Renal pelvis (tissue), 4 donors: ENCODE data around the gene USP40. TPM values are rescaled to one million over a fixed set of nuclear protein-coding genes. Genes with fewer than 3 reads are reported as not detected.

ENCODE experiments used
- DNase-seq: peaks from one replicate; pipeline ENCODE4 v3.0.0-alpha.2; 2013
- polyA plus RNA-seq, 3 donors: library from polyadenylated mRNA; unstranded; fragments of 120-200 nt; gene quantifications; one replicate each; pipeline ENCODE4 v1.2.1, GENCODE V29; 2013; ENCODE audit not compliant: insufficient read length in 3 of 3

USP40 gene
- polyA plus RNA-seq, 3 donors = 40.6 to 80.7 (median 58.7) TPM

GRCh38 chr2:233444501-233444900 lies 122.1 kb downstream of the USP40 start:
- DNase-seq = no peak

DNA sequence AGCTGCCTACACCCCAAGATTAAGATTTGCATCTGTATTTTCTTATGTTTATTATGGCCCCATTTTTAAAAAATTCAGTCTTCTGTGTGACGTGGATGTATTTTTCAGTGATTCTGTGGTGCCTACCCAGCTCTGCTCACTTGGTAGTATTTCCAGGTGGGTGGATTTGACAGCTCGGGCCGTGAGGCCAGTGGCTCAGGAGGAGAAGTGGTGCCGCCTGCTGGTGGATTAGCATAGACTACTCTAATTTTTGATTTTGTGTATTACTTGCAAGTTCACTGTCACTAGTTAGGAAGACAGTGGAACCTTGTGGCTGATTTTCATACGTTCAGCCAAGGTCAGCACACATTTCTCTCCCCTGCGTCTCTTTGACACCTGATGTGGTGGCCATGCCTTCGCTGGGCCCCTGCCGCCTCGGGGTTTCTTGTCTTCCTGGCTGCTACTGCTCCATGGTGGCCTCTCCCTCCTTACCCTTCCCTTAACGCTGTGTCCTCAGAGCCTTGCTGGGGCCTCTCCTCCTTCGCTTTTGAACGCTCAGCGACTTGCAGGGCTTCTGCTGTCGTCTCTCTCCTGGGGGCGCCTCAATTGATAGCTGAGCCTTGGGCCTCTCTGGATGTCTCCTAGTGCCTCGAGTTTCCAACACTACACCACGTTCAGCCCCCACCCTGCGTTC lies 122.9 kb downstream of the USP40 start:
- DNase-seq = peak; percentile 74

DNA sequence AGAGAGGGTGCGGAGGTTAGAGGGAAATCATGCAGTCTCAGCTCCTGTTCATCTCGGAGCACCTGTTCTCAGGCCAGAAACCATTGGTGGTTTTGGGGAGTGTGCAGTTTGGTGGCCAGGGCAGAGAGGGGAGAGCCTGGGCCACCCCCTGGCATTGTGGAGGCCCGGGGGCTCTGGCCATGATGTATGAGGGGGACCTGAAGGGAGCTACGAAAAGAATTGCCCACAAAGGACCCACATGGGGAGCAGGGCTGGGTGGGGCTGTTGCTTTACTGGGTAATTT lies 124.6 kb downstream of the USP40 start:
- no peak for DNase-seq

- no peak for DNase-seq
Measured at GRCh38 chr2:233441161-233442027, 125.2 kb downstream of the USP40 start.

- DNase-seq = no peak
Measured at GRCh38 chr2:233440714-233441113, 125.9 kb downstream of the USP40 start.

- DNase-seq = no peak
Measured at GRCh38 chr2:233440314-233440713, 126.3 kb downstream of the USP40 start.

DNA sequence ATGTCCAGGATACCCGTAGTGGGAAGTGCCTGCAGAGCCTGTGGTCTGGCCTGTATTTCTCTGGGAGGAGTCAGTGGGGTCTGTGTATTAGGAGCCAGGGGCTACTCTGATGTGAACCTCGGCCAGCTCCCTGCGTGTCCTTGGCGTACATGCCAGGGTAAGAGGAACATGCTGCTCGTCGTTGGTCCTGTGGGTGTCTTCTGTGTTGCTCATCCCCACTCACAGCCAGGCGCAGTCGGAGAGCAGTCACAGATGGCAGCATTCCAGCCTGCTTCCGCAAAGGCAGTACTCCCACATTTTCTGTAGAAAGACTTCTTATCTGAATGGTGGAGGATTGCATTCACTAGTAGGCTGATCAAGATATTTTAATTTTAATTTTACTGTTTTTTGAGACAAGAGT lies 127.4 kb downstream of the USP40 start:
- no peak for DNase-seq

- DNase-seq = no peak
Measured at GRCh38 chr2:233438573-233439147, 127.9 kb downstream of the USP40 start.

DNA sequence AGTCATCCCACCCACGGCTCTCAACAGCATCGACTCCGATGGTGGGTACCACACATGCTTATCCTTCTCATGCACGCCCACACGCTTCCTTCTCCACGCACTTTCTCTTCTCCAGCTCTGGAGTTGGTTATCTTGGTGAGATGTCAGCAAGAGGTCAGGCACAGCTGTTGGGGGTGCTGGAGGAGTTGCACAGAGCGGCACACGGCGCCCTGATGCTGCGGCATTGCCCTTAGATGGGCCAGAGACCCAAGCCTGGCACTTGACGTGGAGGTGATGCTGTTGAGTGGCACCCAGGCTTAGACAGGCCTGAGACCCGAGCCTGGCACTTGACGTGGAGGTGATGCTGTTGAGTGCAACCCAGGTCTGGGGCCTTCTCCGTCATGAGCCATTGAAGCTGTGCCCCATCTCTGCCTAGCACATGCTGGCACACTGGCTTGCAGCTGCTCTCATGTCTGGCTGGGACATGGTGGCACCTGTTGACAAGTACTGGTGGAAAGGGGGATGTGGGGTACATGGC lies 129.1 kb downstream of the USP40 start:
- DNase-seq = no peak

- no peak for DNase-seq
Measured at GRCh38 chr2:233436691-233437438, 129.7 kb downstream of the USP40 start.

DNA sequence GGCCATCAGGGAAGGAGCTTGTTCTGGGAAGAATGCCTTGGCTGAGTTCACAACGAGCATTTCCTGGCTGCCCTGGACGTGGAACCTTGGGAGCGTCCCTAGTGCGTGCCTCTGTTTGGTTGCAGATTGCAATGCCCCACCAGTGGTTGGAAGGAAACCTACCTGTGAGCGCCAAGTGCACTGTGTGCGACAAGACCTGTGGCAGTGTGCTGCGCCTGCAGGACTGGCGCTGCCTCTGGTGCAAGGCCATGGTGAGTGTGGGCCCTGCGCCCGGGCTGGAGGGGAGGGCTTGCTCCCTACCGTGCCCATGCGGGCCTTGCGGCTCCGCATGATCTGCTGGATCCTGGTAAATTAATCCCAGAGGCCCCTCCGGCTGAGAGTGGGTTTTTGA lies 130.4 kb downstream of the USP40 start:
- no peak for DNase-seq

GRCh38 chr2:233435436-233436190 lies 131.0 kb downstream of the USP40 start:
- DNase-seq = no peak

DNA sequence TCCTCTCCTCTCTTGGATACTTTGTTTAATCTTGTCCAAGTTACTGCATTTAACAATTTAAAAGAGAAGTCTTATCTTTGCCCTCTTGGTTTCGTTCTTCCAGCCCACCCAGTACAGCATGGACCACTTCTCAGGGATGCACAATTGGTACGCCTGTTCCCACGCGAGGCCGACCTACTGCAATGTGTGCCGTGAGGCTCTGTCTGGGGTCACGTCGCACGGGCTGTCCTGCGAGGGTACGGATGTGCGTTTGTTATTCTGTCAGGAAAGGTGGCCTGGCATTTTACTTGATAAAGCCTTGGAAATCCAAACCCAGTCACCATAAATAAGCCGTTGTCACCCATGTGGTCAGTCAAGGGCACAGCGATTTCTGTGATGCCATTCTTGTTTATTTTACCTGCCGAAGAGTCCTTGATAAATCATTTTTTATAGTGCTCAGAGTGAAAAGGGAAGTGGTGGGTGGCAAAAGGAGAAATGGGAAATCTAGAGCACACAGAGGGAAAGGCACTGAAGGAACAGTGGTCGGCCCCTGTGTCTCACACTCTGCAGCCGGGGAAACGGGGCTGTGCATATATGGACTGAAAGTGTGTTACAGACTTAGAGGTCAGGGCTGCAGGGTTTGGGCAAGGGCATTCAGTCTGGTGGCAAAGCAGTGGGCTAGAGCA lies 131.8 kb downstream of the USP40 start:
- peak; percentile 41 for DNase-seq

DNA sequence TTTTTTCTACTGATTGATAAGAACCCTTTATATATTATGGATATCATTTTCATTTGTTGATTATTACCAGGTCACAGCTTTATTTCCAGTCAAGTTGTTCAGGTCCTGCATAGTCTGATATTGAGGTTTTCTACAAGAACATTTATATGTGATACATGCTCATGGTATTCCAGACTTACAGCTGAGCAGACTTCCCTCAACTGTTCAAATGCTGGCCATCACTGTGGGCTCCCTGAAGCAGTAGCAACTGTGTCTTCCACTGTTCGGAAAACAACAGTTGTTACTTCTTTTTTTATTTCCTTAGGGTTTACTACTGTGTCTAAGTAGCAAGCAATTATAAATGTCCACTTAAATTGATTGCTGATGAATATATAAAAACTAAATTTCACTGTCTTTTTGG lies 132.8 kb downstream of the USP40 start:
- DNase-seq = no peak

GRCh38 chr2:233433029-233433428 lies 133.6 kb downstream of the USP40 start:
- DNase-seq = no peak

- no peak for DNase-seq
Measured at GRCh38 chr2:233430651-233431050, 135.9 kb downstream of the USP40 start.

GRCh38 chr2:233430081-233430480 lies 136.5 kb downstream of the USP40 start:
- no peak for DNase-seq

GRCh38 chr2:233429175-233429897 lies 137.2 kb downstream of the USP40 start:
- DNase-seq = no peak

- no peak for DNase-seq
Measured at GRCh38 chr2:233428438-233428837, 138.1 kb downstream of the USP40 start.

DNA sequence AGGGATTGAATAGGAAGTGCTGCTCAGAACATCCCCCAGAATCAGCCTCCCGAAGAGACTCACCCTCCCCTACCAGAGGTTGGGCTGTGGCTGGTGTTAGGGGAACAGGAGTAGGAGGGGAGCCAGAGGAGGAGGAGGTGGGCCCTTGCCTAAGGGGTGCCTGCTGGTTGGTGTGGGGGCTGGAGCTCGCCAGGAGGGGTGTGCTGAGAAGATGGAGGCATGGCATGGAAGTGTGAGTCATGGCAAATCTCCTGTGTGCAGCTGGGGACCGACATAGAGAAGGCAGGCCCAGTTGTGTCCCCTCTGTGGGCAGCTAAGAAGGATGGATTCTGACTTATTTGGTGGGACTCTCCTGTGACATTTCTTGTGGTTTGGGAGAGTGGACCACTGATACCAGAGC lies 138.6 kb downstream of the USP40 start:
- DNase-seq = no peak
